NCI-H748 (cell line): ENCODE results near the gene GPSM3.
"Not testable (repeated sequence)": the region's sequence is repeated elsewhere in the genome, so short reads cannot be mapped to it uniquely, and the experiment has no call there.

Experiments
- DNase-seq: peaks from one replicate; lab custom pipeline; 2025; ENCODE audit not compliant: unreplicated experiment; lab: John Stamatoyannopoulos, UW

The GPSM3 gene

DNA sequence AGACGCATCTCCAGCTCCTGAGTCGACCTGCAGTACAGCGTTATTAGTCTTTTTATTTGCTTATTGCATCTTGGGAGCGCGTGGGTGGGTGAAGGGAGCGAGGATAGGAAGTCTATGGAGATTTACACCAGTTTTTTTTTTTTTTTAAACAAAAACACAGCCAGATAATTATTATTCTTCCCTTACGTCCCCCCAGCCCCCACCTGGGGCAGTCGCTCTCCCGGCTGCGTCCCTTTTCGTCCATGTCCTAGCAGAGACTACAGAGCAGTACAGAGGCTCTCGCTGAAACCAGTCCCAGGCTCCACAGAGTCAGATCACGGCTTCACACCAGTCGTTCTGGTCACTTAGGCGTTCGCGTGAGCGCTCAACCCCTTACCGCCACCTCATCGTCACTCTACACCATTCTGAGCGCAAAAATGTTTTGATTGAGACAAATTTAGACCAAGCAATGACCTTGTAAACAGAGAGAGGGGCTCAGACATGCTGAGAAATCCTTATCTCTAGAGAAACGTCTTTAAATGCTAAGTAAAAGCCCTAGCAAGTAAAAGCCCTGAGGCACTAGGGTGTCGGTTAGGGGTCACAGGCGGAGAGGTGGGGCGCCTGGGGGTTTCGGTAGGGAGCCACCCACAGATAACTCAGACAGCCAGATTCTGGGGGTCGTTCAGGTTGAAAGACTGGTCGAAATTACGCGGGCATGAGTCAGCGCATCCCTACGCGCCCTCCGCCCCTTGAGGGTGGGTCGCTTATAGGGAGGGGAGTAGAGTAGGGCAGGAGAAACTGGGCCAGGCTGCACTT, 39.5 kb downstream of the GPSM3 start:
- DNase-seq: no peak

DNA sequence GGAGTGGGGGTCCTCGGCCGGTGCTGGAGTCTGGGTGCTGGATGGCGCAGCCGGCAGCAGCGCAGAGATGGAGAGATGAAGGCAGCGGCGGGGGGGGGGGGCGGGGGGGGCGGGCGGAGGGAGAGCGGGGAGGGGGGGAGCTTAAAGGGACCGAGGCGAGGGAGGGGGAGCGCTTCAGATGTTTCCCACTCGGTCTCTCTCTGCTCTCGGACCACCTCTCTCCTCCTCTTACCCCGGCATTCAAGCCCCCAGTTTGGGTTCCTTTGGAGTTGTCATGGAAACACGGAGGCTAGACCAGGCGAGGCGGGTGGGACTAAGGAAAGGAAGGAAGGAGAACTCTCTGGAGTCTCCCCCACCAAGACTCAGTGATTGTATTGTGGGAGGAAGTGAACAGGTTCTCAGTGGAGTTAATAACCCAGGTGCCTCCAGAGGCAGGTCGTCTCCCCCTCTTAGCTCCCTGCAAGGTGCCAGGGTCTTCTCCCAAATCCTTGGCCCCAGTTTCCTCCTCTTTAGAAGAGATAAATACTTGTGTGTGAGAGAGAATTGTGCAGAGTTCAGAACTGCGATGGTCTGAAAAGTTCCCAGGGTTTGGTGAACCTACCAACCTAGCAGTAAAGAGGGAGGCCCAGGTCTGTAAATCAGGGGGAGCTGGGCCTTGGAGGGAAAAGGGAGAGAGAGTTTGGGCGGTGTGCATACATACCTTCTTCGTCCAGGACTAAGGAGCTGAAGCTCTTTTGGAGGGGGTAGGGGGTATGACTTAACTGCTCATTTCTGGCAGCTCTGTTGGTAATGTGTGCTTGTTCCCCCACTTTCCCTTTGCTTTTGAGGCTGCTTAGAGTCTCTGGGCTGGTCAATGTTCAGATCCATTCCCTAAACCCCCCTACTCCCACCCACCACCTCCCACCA, 40.3 kb downstream of the GPSM3 start, which contains the start of gene PRRT1:
TSS of gene PRRT1 (minus strand) at position 77 of the 906 bp plus-strand sequence. CDS start 112 bp downstream, outside the sequence.
- DNase-seq: peak; percentile 37

DNA sequence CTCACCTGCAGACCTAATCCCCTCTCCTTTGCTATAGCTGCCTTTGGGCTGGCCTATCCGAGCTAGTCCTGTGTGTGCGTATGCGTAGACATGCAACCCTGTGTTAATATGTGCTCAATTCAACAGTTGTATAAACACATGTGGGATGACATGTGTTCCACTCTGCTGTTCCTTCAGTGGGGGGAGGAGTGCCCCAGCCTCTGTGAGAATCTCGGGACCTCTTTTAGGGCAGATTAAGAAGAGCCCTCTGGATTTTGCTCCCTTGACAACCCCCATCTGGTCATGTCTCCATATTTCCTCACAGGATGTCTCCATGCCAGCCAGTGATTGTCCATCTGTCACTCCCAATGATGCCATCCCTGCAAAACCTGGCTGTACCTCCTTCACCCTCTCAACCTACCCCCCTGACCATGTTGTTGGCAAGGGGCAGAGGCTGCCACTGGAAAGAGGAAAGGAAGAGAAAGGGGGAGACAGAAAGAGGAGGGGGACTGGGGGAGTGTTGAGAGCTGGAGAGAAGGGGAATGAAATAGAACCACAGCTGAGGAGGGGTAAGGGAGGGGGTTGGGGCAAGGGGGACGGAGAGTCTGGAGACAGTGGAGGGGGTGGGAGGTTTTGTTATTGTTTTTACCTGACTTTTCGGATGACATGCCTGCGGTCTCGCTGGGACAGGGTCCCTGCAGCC, 41.1 kb downstream of the GPSM3 start:
- DNase-seq: no peak

DNA sequence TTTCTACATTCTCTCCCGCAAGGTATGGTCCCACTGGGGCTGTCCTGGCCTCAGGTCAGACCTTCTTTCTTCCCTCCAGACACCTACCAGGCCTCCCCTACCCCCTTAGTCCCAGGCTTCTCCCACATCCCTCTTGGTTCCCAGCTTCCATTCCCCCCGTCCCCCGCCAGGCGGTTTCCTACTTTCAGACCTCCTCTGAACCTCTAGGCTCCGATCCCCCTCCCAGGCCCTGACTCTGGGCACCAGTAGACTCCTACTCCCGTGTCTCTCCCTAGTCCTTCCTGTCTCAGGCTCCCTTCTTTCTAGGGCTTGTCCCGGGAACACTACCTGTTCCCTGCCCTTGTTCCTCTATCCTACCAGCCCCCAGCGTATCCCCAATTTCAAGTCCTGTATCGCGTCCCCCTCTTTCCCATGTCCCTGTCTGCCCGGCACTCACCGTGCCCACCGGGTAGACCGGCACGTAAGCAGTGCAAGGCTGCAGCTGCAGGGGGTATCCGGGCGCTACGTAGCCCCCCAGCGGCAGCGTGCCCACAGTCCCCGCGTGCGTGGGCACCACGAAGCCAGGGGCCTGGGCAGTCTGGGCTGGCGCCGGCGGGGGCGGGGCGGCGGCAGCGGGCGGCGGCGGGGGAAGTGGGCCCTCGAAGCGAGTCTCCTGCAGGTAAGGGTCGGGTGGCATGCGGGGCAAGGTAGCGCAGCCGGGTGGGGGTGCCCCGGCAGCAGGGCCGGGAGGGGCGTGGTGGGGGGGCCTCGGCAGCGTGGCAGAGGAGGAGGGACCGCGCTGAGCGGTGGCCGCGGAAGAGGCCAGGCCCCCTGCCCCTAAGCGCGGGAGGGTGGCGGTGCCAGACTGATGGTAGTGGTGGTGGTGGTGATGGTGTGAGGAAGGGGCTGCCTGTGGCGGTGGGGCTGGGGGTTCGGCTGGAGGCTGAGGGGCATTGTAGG, 42.2 kb downstream of the GPSM3 start:
- no peak for DNase-seq

DNA sequence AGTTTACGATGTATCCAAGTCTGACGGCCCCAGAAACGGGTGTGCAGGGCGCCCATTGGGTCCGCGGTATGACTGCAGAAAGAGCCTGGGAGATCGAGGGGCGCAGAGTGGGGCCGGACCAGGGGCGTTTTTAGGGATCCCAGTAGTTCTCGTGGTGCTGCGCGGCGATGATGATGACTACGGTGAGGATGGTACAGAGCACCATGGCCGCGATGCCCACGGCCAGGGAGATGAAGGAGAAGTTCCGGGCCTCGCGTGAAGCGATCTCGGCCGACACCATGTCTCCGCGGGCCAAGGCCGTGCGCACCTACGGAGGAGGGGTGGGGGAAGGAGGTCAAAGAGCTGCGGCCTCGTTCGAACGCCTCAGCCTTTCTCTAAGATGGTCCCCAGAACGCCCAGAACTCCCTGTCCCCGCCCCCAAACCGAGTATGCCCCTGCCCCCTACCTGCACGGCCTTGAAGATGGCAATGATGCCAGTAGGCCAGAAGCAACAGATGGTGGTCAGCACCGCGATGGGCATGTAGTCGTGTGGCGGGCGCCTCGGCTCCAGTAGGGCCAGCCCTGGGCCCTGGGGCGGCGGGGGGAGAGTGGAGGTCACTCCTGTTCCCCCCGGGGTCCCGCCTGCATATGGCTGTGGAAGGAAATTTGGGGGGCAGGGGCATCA, 43.2 kb downstream of the GPSM3 start:
- no peak for DNase-seq

DNA sequence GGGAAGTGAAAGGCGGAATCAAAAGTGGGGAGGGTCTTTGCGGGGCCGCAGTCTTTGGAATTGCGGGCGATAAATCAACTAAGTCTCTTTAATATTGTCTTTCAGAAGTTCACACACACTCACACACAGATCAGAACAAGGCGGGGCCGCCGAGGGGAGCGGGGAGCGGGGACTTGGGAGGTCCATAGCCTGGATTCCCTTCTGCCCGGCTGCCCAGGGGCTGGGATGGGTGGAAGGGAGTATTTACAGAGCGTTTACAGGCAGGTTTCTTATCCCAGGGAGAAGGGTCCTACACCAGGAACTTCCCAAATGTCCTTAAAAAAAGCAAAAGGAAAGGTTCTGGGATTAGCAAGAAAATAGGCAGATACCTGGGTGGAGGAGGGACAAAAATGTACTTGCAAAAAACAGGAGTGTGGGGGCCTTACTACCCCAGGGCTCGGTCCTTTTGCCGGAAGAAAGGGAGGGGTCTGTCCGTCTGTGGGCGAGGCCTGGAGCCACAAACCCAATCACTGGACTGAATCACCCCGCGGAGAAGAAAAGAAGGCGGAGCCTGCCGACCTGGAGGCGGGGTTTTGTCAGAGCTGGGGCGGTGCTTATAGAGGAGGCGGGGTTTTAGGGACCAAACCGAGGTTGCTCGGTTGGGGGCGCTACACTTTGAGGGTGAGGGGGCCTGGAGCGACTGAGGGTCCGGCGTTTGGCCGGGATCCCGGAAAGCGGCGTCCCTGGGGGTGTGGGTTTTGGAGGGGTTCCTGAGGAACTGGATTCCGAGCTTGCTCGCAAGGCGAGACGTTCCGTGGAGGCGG, 44.0 kb downstream of the GPSM3 start:
- no peak for DNase-seq

DNA sequence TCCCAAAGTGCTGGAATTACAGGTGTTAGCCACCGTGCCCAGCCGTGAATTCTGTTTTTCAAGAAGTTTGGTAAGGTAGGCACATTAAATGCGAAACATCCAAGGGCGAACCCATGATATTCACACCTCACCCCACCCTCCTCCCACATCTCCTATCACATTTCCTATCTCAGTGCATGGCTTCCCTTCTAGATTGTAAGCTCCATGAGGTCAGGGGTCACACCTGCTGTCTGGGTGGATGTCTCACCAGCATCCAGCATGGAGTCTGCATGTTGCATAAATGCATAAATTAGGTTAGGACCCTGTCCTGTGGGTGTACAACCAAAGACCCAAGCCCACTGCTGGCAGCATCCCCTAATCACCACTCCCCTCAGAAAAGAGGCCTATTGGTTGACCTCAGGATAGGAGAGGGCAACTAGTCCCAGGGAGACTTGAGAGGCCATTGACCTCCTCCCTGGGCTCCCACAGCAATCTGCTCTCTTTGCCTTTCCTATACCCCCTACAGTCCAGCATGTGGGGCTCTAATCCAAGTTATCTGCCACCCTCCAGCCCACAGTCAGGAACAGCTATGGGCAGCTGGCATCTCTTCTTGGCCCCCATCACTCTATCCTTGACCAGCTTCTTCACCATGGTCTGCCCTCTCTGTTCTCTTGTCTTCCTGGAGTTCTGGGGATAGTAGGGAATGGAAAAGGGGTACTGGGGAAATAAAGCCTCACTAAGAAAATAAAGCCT, 44.9 kb downstream of the GPSM3 start:
- DNase-seq: no peak

DNA sequence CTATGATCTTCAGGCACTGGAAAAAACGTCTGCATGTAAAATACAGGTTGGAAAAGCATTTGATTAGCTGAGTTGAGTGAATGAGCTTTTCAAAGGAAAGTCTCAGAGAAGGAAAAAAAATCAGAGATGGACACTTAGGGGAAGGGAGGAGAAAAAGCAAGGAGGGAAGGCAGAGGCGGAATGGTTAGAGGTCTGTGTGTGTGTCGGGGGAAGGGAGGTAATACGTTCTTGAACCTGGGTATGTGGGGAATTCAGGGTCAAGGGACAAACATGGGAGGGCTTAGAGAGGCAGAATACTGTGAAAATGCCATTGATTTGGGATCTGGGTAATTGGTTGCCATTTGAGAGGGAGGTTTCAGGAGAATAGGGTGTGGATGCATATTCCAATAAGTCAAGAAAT, 45.8 kb downstream of the GPSM3 start:
- DNase-seq: no peak

DNA sequence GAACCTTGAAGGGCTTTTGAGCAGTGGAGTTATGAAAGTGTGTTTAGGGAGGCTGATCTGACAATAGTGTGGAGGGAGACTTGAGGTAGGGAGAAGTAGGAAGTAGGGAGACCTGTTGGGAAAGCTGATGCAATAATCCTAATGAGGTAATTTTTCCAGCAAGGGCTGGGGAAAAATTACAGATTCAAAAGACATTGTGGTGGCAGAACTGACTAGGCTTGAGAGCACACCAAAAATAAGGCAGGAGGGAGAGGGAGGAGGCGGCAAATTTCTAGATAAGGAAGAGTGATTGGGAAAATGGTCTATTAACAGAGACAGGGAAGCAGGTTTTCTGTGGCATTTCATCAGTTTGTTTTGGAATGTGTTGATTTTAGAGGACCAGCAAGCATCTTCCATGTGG, 46.2 kb downstream of the GPSM3 start:
- DNase-seq: no peak

DNA sequence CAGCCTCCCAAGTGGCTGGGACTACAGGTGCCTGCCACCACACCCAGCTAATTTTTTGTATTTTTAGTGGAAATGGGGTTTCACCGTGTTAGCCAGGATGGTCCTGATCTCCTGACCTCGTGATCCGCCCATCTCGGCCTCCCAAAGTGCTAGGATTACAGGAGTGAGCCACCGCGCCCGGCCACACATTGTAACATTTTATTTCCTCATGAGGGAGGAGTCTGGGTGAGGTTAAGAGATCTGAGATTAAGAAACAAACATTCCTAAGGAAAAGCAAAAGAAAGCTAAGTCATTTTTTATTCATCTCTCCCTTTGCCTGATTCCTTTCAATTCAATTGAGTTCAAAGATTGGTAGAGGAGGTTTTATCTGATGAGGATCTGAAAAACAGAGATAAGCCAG, 48.2 kb downstream of the GPSM3 start:
- not testable (repeated sequence) for DNase-seq
